HG02852 (cell line): ENCODE data around the gene MYH2.

Experiments used
- ATAC-seq: cut with Tn5 transposase; IDR thresholded peaks from one replicate; pipeline ENCODE4 v1.9.1; 2021; ENCODE audit warnings: mild to moderate bottlenecking, moderate library complexity; ENCODE audit not compliant: unreplicated experiment

MYH2 gene

GRCh38 chr17:10516638-10517037 is 32.8 kb downstream of the MYH2 start:
- ATAC-seq, result no peak

GRCh38 chr17:10516065-10516464 is 33.4 kb downstream of the MYH2 start:
- ATAC-seq, result no peak

- ATAC-seq, result no peak
Observed at GRCh38 chr17:10513299-10514067, 36.0 kb downstream of the MYH2 start.

GRCh38 chr17:10512856-10513255 is 36.6 kb downstream of the MYH2 start:
- no peak for ATAC-seq

GRCh38 chr17:10499950-10500349 is 49.5 kb downstream of the MYH2 start:
- ATAC-seq, result no peak

- no peak for ATAC-seq
Observed at GRCh38 chr17:10492004-10492403, 57.5 kb downstream of the MYH2 start.

GRCh38 chr17:10482252-10482651 is 67.2 kb downstream of the MYH2 start:
- no peak for ATAC-seq

- no peak for ATAC-seq
Observed at GRCh38 chr17:10477701-10478100, 71.8 kb downstream of the MYH2 start.

- ATAC-seq, result no peak
Observed at GRCh38 chr17:10474536-10474935, 74.9 kb downstream of the MYH2 start.

- ATAC-seq, result no peak
Observed at GRCh38 chr17:10471858-10472257, 77.6 kb downstream of the MYH2 start.
